T-cell (primary cell): ENCODE measurements around the gene ZBTB48. TPM values are rescaled to one million over a fixed set of nuclear protein-coding genes. Genes with fewer than 3 reads are reported as not detected.
A peak's percentile ranks its signal among the peaks of the same experiment; 100 is the strongest.

Experiments used
- ATAC-seq, 4 experiments: fragments of 200-7000 bp in 3 of 4; fragments of 150-1000 bp in 1 of 4; cut with Tn5 transposase; replicated peaks in 1 of 4; 1 replicate in 3 of 4; 2 replicates in 1 of 4; pipeline ENCODE4 v1.10.0; 2021; ENCODE audit warnings: moderate library complexity in 3 of 4, mild to moderate bottlenecking in 2 of 4, moderate number of reproducible peaks in 1 of 4
- CTCF ChIA-PET, 2 donors: fragments of 300-600 bp; sonication (Branson Sonifier 250); formaldehyde crosslinking; loops; one replicate each; lab custom pipeline; 2022; ENCODE audit warnings: antibody characterized with exemption in 2 of 2; lab: Charles Lee
- POLR2A ChIA-PET, 2 donors: fragments of 300-600 bp; sonication (Branson Sonifier 250); formaldehyde crosslinking; loops; one replicate each; lab custom pipeline; 2022; ENCODE audit warnings: antibody characterized with exemption in 2 of 2; lab: Charles Lee
- DNase-seq, 35 experiments: peaks; one replicate each; pipeline versions ENCODE4 v3.0.0 to v3.0.0-alpha.2; 2013 to 2023
- H3K27ac ChIP-seq: one replicate; pipeline ENCODE4 v1.5.1; 2013; ENCODE audit warnings: low read length
- H3K27me3 ChIP-seq, 2 experiments: replicated peaks in 1 of 2; 1 replicate in 1 of 2; 2 replicates in 1 of 2; pipeline versions ENCODE4 v1.6.1 to v1.7.0; 2013; ENCODE audit warnings: low read length in 1 of 2, mixed read lengths in 1 of 2; ENCODE audit not compliant: control insufficient read depth in 2 of 2, insufficient read depth in 2 of 2; ENCODE audit errors: extremely low read depth in 1 of 2
- H3K36me3 ChIP-seq, 2 donors: 1 replicate in 1 of 2; 2 replicates in 1 of 2; pipeline versions ENCODE4 v1.6.1 to v1.7.0; 2013; ENCODE audit warnings: low read length in 1 of 2; ENCODE audit not compliant: control insufficient read depth in 2 of 2, insufficient read depth in 1 of 2; ENCODE audit errors: extremely low read depth in 1 of 2
- H3K4me1 ChIP-seq, 2 experiments: 1 replicate in 1 of 2; 2 replicates in 1 of 2; pipeline versions ENCODE4 v1.6.1 to v1.7.0; 2013; ENCODE audit warnings: low read length in 2 of 2, mixed read lengths in 1 of 2; ENCODE audit not compliant: insufficient read depth in 2 of 2, control insufficient read depth in 1 of 2; ENCODE audit errors: extremely low read depth in 1 of 2
- H3K4me3 ChIP-seq, 2 donors: 1 replicate in 1 of 2; 2 replicates in 1 of 2; pipeline versions ENCODE4 v1.5.1 to v1.7.0; 2013; ENCODE audit warnings: mild to moderate bottlenecking in 2 of 2, low read length in 1 of 2, moderate library complexity in 1 of 2; ENCODE audit not compliant: control insufficient read depth in 1 of 2; ENCODE audit errors: extremely low read depth in 1 of 2
- H3K9me3 ChIP-seq: 2 replicates; pipeline ENCODE4 v1.7.0; 2013
- H3K27ac Mint-ChIP-seq, 2 donors: one replicate each; pipeline ENCODE4 v1.8.0; 2020 to 2021; ENCODE audit warnings: mild to moderate bottlenecking in 2 of 2, mixed read lengths in 2 of 2
- H3K27me3 Mint-ChIP-seq, 2 donors: one replicate each; pipeline ENCODE4 v1.8.0; 2021 to 2022; ENCODE audit warnings: mixed read lengths in 2 of 2
- H3K36me3 Mint-ChIP-seq: one replicate; pipeline ENCODE4 v1.8.0; 2021; ENCODE audit warnings: mixed read lengths
- H3K4me1 Mint-ChIP-seq, 3 donors: one replicate each; pipeline ENCODE4 v1.8.0; 2020 to 2022; ENCODE audit warnings: mixed read lengths in 3 of 3, mild to moderate bottlenecking in 1 of 3
- H3K4me3 Mint-ChIP-seq, 3 donors: one replicate each; pipeline ENCODE4 v1.8.0; 2020 to 2022; ENCODE audit warnings: mild to moderate bottlenecking in 3 of 3, mixed read lengths in 3 of 3, moderate library complexity in 3 of 3
- H3K9me3 Mint-ChIP-seq, 3 donors: one replicate each; pipeline ENCODE4 v1.8.0; 2020 to 2022; ENCODE audit warnings: mixed read lengths in 3 of 3
- WGBS: methylation state at CpG from one replicate; pipeline ENCODE4 v1.1.5; 2013; ENCODE audit warnings: missing lambda C conversion rate; ENCODE audit not compliant: insufficient coverage; 5-methylcytosine and 5-hydroxymethylcytosine counted together
- total RNA-seq, 35 experiments: library from RNA in 6 of 35; stranded (reverse) in 6 of 35; fragments of 120-200 nt in 1 of 35; gene quantifications; one replicate each; pipeline versions ENCODE4 v1.2.1 to v1.2.4 and lab custom pipeline; 2013 to 2026

The ZBTB48 gene
- total RNA-seq, 5 donors from 2014 or later (not counting 1 experiment from before 2014, with no cell fraction given): 42.2 to 82.3 (median 70.3) TPM

DNA sequence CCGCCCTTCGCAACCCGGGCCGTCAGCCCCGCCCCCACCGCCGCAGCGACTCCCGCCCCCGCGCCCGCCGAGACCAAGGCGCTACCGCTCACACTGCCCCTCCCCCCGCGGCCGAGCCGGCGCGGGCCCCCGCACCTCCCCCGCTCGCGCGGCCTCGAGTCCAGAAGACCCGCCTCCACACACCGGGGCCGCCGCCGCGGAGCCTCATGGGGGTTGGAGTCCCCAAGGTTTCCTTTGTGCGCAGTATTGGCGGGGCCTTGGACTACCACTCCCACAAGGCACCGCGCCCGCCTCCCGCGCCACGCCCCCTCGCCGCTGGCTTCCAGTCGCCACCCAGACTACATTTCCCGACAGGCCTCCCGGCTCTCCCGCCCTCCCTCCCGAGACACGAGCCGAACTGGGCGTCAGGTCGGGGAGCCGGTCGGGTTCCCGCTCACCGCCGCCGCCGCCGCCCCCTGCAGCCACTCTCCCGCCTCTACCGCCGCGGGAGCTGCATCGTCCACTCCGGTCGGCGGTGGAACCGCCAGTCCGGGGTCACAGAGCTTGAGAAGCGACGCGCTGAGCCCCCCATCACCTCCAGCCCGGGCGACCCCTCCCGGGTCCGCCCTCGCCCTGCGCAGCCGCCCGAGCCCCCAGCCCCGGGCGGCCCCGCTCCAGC, 33.7 kb downstream of the ZBTB48 start, which contains the start of gene PHF13:
PHF13 (plus strand) TSS at position 371 of the 658 bp plus-strand sequence. CDS start 336 bp downstream, outside the sequence.
- Mint-ChIP-seq H3K27ac (peak within 1 kb of the TSS; percentile 81 to 86), H3K9me3 (no peaks in the 10 kb centered on the region), H3K4me3 (peak within 1 kb of the TSS; percentile 87 to 90 (median 89)), H3K27me3 (no peaks in the 10 kb centered on the region), H3K36me3 (no peaks in the 10 kb centered on the region), H3K4me1 (peaks cover 22 to 26% (median 22%) of the 10 kb centered on the region in 3 donors)
- ChIA-PET POLR2A (no interaction called here), CTCF (interaction anchor here in 1 of 2 donors (0.8 kb wide), 1 partner anchor 14 kb away, joined by 4 read pairs; no protein-coding TSS in a partner anchor)
- Histone ChIP-seq H3K9me3 (no peaks in the 10 kb centered on the region), H3K4me1 (peaks cover 0 to 16% of the 10 kb centered on the region in 2 experiments), H3K4me3 (peak within 1 kb of the TSS; percentile 68 to 88), H3K27ac (no peak within 1 kb of the TSS), H3K27me3 (no peaks in the 10 kb centered on the region), H3K36me3 (no peaks in the 10 kb centered on the region)
- ATAC-seq: peak; percentile 94 to 96 (median 96)
- WGBS: under 1% methylated on average over 77 of the region's 84 CpGs
- DNase-seq: peak; percentile 95 to 100 (median 98)

DNA sequence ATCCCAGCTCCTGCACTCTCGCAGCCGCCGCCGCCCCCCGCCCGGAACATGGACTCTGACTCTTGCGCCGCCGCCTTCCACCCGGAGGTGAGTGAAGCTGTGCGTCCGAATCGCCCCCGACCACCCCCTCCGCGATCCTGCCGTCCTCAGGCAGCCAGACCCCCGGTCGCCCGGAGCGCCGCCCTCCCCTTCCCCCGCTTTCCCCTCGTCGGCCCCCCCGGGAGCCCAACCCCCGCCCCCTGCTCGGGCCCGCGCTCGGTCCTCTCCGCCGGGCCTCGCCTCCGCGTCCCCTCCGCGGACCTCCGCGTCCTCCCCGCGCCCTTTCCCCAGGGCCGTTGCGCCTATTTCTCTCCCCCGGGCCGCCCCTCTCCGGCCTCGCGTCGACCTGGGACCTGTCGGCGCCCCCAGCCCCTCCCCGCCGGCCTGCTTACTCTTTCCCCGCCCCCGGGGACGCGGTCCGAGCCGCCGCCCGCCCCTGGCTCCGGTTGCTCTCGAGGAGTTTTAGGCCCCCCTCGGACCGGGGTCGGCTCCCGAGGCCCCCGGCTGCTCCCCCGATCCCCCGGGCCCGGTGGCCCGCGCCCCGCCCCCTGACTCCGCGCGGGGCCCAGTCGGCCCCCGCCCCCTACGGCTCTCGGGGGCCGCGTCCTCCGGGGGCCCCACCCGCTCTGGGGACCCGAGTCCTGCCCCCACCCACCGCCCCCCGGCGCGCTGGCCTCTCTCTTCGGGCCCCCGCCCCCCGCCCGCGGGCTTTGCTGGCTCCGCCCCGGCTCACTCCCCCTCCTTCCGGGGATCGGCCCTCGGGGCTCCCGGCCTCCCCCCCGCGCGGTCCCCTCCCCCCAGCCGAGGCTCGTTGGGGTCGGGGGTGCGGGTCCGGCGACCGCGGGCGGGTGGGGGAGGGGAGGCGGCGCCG, 34.5 kb downstream of the ZBTB48 start:
- WGBS: under 1% methylated on average over 66 of the region's 117 CpGs
- Histone ChIP-seq H3K27ac (no peak overlapping the region), H3K36me3 (no peaks in the 10 kb centered on the region), H3K27me3 (no peaks in the 10 kb centered on the region), H3K4me3 (peak overlapping the region; percentile 52 to 53), H3K4me1 (peaks cover 0 to 16% of the 10 kb centered on the region in 2 experiments), H3K9me3 (no peaks in the 10 kb centered on the region)
- DNase-seq: peak in 22 of 35 experiments; percentile 11 to 59 (median 36)
- ChIA-PET POLR2A (no interaction called here), CTCF (interaction anchor here in 1 of 2 donors (0.8 kb wide), 1 partner anchor 15 kb away, joined by 4 read pairs; no protein-coding TSS in a partner anchor)
- H3K4me1 Mint-ChIP-seq: peaks cover 22 to 26% (median 22%) of the 10 kb centered on the region in 3 donors
- H3K27me3 Mint-ChIP-seq: no peaks in the 10 kb centered on the region
- peak in 1 of 4 experiments; percentile 6 for ATAC-seq
- H3K27ac Mint-ChIP-seq: no peak overlapping the region
- H3K36me3 Mint-ChIP-seq: no peaks in the 10 kb centered on the region
- H3K4me3 Mint-ChIP-seq: peak overlapping the region; percentile 67 to 90 (median 82)
- H3K9me3 Mint-ChIP-seq: no peaks in the 10 kb centered on the region

DNA sequence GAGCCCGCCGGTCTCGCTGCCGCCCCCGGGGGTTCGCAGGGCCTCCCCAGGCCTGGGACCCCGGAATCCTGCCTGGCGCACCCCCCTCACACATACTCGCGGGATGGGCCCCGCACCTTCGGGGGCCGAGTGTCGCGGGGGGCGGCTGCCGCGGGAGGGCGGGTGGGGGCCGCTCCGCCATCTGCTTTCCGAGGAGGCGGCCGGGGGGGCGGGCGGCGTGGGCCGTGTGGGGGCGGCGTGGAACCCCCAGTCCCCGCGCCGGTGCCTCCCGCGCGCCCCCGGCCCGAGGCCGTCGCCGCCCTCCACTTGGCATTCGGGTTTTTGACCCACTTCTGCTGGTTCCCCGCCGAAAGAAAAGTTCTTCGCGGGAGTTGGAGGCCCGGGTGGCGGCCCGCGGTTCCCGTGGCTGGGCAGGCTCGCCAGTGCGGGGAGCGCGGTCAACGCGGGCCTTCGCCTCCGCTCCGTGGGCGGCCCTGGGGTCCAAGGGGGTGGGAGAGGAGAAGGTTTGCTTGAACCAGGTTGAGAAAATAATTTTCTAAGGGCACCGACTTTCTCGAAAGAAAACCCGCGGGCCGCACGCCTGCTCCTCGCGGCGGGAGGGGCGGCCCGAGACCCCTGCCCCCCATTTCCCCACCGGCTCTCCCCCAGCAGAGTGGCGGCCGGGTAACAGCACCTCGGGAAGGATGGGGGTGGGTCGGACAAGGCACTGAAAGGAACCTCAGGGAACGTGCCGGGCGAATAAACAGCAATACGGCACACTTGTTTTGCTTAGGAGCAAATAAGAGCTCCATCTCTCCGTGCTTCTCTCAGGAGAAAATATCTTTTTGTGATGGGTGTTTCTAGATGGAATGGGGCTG, 35.4 kb downstream of the ZBTB48 start:
- H3K27ac ChIP-seq: peak overlapping the region; percentile 1
- ChIA-PET POLR2A (no interaction called here), CTCF (interaction anchor here in 1 of 2 donors (0.6 to 1.4 kb wide), 2 partner anchors 10 to 43 kb away, joined by 3 read pairs; no protein-coding TSS in a partner anchor)
- peaks cover 0 to 16% of the 10 kb centered on the region in 2 experiments for H3K4me1 ChIP-seq
- H3K27me3 ChIP-seq: no peaks in the 10 kb centered on the region
- no peak for ATAC-seq
- Mint-ChIP-seq H3K4me3 (peak overlapping the region; percentile 75 to 84 (median 77)), H3K36me3 (peaks cover 2% of the 10 kb centered on the region), H3K27me3 (no peaks in the 10 kb centered on the region), H3K4me1 (peaks cover 22 to 24% (median 22%) of the 10 kb centered on the region in 3 donors), H3K27ac (peak overlapping the region; percentile 84 to 87), H3K9me3 (no peaks in the 10 kb centered on the region)
- peak overlapping the region; percentile 49 to 52 for H3K4me3 ChIP-seq
- no peaks in the 10 kb centered on the region for H3K9me3 ChIP-seq
- WGBS: 7% methylated on average over 59 of the region's 82 CpGs
- H3K36me3 ChIP-seq: peaks cover 0 to 6% of the 10 kb centered on the region in 2 donors
- peak in 5 of 35 experiments; percentile 3 to 20 (median 8) for DNase-seq

DNA sequence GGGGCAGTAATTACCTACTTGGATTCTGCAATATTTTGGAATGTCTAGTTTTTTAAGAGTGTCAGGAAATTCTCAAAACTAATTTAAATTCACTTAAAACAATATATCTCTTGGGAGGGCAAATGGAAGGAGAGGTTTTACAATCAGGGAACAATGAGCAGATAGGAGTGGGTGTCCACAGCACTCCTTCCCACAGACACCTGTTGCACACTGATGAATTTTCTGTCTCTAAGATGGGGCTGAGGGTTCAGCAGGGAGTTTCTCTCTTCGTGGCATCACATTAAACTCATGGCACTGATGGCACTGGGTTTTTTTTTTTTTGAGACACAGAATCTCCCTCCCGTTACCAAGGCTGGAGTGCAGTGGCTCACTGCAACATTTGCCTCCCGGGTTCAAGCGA, 39.3 kb downstream of the ZBTB48 start:
- WGBS: 100% methylated on average over 3 of the region's 4 CpGs
- no peaks in the 10 kb centered on the region for H3K27me3 ChIP-seq
- ChIA-PET CTCF (no interaction called here), POLR2A (no interaction called here)
- peaks cover 9% of the 10 kb centered on the region for H3K36me3 Mint-ChIP-seq
- H3K27ac ChIP-seq: no peak overlapping the region
- no peak for DNase-seq
- peaks cover 14 to 21% of the 10 kb centered on the region in 2 donors for H3K36me3 ChIP-seq
- H3K4me1 ChIP-seq: peaks cover 0 to 8% of the 10 kb centered on the region in 2 experiments
- H3K4me1 Mint-ChIP-seq: peaks cover 10 to 13% (median 13%) of the 10 kb centered on the region in 3 donors
- H3K9me3 Mint-ChIP-seq: no peaks in the 10 kb centered on the region
- no peaks in the 10 kb centered on the region for H3K27me3 Mint-ChIP-seq
- no peak for ATAC-seq
- H3K4me3 ChIP-seq: no peak overlapping the region
- no peaks in the 10 kb centered on the region for H3K9me3 ChIP-seq
- H3K4me3 Mint-ChIP-seq: no peak overlapping the region
- no peak overlapping the region for H3K27ac Mint-ChIP-seq

DNA sequence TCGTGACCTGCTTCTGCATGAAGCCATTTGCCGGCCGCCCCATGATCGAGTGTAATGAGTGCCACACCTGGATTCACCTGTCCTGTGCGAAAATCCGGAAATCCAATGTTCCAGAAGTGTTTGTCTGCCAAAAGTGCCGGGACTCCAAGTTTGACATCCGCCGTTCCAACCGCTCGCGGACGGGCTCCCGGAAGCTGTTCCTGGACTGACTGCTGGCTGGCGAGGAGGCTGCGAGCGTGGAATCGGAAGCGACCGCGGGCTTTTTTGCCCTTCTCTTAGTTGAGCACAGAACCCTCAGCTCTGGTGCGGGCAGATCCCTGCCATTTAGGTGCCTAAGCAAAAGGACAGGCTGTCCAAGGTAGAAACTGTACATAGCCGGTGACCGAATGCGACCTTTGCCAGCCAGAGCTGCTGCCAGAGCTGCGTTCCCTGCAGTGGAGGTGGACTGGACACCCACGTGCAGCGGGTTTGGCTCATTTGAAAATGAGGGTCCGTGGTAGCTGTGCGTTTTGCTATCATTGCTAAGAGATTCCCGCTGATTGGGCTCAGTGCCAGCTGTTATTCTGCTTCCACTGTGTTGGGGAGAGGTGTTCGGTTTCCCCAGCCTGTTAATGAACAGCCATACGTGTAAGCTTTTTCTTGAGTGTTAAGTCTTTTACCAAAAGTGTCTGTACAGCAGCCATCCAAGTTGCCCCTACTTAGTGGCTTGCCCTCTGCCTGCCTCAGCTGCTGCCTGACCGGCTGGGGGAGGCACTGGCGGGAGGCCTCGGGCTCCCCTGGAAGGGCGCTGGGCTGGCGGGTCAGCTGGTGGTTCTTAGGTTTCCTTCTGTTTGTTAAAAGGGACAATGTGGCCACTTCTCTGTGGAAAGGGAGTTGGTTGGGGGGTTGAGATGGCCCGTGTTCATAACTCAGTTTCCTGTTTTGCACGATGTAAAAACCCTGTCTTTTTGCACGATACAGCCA, 41.9 kb downstream of the ZBTB48 start:
- Histone ChIP-seq H3K4me3 (no peak overlapping the region), H3K36me3 (peaks cover 14 to 21% of the 10 kb centered on the region in 2 donors), H3K4me1 (peaks cover 2 to 20% of the 10 kb centered on the region in 2 experiments), H3K27me3 (no peaks in the 10 kb centered on the region), H3K27ac (no peak overlapping the region), H3K9me3 (no peaks in the 10 kb centered on the region)
- Mint-ChIP-seq H3K27me3 (no peaks in the 10 kb centered on the region), H3K27ac (no peak overlapping the region), H3K9me3 (no peaks in the 10 kb centered on the region), H3K36me3 (peaks cover 9% of the 10 kb centered on the region), H3K4me3 (no peak overlapping the region), H3K4me1 (peaks cover 14 to 20% (median 19%) of the 10 kb centered on the region in 3 donors)
- 94% methylated on average over 40 of the region's 41 CpGs for WGBS
- POLR2A ChIA-PET: interaction anchor here in 1 of 2 donors (0.6 kb wide), 1 partner anchor 10 kb away, joined by 8 read pairs; no protein-coding TSS in a partner anchor
- ATAC-seq (no peak), DNase-seq (no peak)
- CTCF ChIA-PET: no interaction called here
